Measurements from ENCODE around the gene LHFPL2. TPM values are rescaled to one million over a fixed set of nuclear protein-coding genes. Genes with fewer than 3 reads are reported as not detected.

The LHFPL2 gene
- total RNA-seq, 1 experiment from 2014 or later: 49.7 TPM

DNA sequence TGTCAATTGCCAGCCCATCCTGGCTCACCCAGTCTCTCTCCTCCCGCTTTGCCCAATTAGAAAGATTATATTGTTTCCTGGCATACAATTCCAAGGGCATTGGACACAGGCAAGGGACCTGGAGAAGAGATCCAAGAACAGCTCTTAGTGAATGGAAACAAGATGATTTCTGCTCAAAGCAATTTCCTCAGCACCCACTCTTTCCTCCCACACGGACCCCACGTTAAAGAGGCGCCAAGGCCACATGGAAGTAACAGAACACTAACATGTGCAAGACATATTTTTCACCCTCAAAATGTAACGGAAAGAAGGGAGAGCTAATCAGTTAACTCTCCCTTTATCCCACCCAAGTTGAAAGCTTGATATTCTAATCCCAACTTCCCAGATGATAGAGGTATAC is 111.2 kb downstream of the LHFPL2 start:
- Histone ChIP-seq H3K4me1 (no peaks in the 10 kb centered on the region), H3K36me3 (ENCODE audit: control insufficient read depth, insufficient read depth, low read length) (no peaks in the 10 kb centered on the region), H3K4me3 (ENCODE audit: low read depth, low read length) (no peak overlapping the region), H3K27me3 (replicated peaks; ENCODE audit: control insufficient read depth, insufficient read depth, low read length) (no peaks in the 10 kb centered on the region), H3K9me3 (no peaks in the 10 kb centered on the region)
- Mint-ChIP-seq H3K4me1 (ENCODE audit: low read depth, unreplicated experiment) (peaks cover 17% of the 10 kb centered on the region), H3K27ac (ENCODE audit: unreplicated experiment) (no peak overlapping the region), H3K36me3 (ENCODE audit: insufficient read depth, unreplicated experiment) (peaks cover 23% of the 10 kb centered on the region), H3K27me3 (ENCODE audit: insufficient read depth, unreplicated experiment) (no peaks in the 10 kb centered on the region), H3K9me3 (ENCODE audit: unreplicated experiment) (no peaks in the 10 kb centered on the region), H3K4me3 (ENCODE audit: unreplicated experiment) (no peak overlapping the region)
- TF ChIP-seq, protein P1, sequence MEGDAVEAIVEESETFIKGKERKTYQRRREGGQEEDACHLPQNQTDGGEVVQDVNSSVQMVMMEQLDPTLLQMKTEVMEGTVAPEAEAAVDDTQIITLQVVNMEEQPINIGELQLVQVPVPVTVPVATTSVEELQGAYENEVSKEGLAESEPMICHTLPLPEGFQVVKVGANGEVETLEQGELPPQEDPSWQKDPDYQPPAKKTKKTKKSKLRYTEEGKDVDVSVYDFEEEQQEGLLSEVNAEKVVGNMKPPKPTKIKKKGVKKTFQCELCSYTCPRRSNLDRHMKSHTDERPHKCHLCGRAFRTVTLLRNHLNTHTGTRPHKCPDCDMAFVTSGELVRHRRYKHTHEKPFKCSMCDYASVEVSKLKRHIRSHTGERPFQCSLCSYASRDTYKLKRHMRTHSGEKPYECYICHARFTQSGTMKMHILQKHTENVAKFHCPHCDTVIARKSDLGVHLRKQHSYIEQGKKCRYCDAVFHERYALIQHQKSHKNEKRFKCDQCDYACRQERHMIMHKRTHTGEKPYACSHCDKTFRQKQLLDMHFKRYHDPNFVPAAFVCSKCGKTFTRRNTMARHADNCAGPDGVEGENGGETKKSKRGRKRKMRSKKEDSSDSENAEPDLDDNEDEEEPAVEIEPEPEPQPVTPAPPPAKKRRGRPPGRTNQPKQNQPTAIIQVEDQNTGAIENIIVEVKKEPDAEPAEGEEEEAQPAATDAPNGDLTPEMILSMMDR (IDR thresholded peaks at IDR 0.05; ENCODE audit: insufficient read depth in 1 of 2, low read depth in 1 of 2, low read length in 1 of 2, severe bottlenecking in 1 of 2, unreplicated experiment in 1 of 2): no peak
- intact Hi-C loops (cut with micrococcal nuclease; ENCODE audit: unreplicated experiment): loop anchor here (5.0 to 10.0 kb wide), 2 partner anchors 213 to 360 kb away; no protein-coding TSS in a partner anchor
- no TSS peak for BruUV-seq (replicated peaks)
- no peak for DNase-seq
- CTCF ChIA-PET: interaction anchor here (0.5 to 1.5 kb wide), 4 partner anchors 10 to 596 kb away, joined by 3 to 11 read pairs (median 4); no protein-coding TSS in a partner anchor
- POLR2A ChIA-PET: no interaction called here

DNA sequence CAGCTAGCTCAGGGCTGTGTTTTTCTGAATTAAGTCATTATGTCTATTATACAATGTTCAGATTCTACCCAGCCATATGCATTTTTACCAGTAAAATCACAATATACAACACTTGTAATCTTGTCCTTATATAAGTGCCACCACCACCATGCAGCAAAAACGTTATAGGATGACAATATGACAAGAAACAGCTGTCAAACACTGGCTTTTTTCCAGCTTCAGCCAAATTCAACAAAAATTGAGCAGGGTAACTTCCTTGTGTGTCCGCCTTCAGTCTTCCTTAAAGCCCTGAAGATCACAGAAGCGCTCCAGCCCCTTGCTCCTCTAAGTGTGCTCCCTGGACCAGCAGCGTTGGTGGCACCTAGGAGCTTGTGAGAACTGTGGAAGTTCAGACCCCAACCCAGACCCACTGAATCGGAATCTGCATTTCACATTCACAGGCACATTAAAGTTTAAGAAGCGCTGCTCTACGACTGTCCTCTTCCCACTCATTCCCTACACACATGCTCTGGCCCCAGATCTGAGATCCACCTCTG is 111.8 kb downstream of the LHFPL2 start:
- Histone ChIP-seq H3K9me3 (no peaks in the 10 kb centered on the region), H3K4me3 (ENCODE audit: low read depth, low read length) (no peak overlapping the region), H3K4me1 (no peaks in the 10 kb centered on the region), H3K36me3 (ENCODE audit: control insufficient read depth, insufficient read depth, low read length) (no peaks in the 10 kb centered on the region), H3K27me3 (replicated peaks; ENCODE audit: control insufficient read depth, insufficient read depth, low read length) (no peaks in the 10 kb centered on the region)
- H3K4me3 Mint-ChIP-seq (ENCODE audit: unreplicated experiment): no peak overlapping the region
- intact Hi-C loops (cut with micrococcal nuclease; ENCODE audit: unreplicated experiment): loop anchor here (5.0 to 10.0 kb wide), 2 partner anchors 212 to 361 kb away; no protein-coding TSS in a partner anchor
- ChIA-PET POLR2A (no interaction called here), CTCF (interaction anchor here (0.6 to 1.5 kb wide), 4 partner anchors 9 to 392 kb away, joined by 3 to 11 read pairs (median 4); no protein-coding TSS in a partner anchor)
- H3K27me3 Mint-ChIP-seq (ENCODE audit: insufficient read depth, unreplicated experiment): no peaks in the 10 kb centered on the region
- DNase-seq: no peak
- peaks cover 17% of the 10 kb centered on the region for H3K4me1 Mint-ChIP-seq (ENCODE audit: low read depth, unreplicated experiment)
- peaks cover 30% of the 10 kb centered on the region for H3K36me3 Mint-ChIP-seq (ENCODE audit: insufficient read depth, unreplicated experiment)
- no TSS peak for BruUV-seq (replicated peaks)
- H3K27ac Mint-ChIP-seq (ENCODE audit: unreplicated experiment): no peak overlapping the region
- TF ChIP-seq, protein P1 (IDR thresholded peaks at IDR 0.05; ENCODE audit: insufficient read depth in 1 of 2, low read depth in 1 of 2, low read length in 1 of 2, severe bottlenecking in 1 of 2, unreplicated experiment in 1 of 2): no peak
- H3K9me3 Mint-ChIP-seq (ENCODE audit: unreplicated experiment): no peaks in the 10 kb centered on the region

DNA sequence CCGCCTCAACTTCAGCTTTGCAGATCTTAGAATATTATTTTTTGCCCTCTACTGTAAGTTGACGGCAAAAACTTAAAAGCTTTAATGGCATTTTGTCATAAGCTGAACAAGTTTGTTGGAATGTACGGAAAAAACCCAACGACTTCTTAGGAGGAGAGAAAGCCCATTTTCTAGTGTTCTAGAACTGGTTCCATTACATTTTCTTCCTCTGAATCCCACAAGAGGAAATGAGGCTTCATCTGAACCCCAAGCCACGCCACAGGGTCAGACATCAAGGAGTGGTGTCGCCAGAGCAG is 113.7 kb downstream of the LHFPL2 start:
- CTCF ChIA-PET: no interaction called here
- TF ChIP-seq, protein P1 (IDR thresholded peaks at IDR 0.05; ENCODE audit: insufficient read depth in 1 of 2, low read depth in 1 of 2, low read length in 1 of 2, severe bottlenecking in 1 of 2, unreplicated experiment in 1 of 2): no peak
- Mint-ChIP-seq H3K4me1 (ENCODE audit: low read depth, unreplicated experiment) (peaks cover 17% of the 10 kb centered on the region), H3K4me3 (ENCODE audit: unreplicated experiment) (no peak overlapping the region), H3K27me3 (ENCODE audit: insufficient read depth, unreplicated experiment) (no peaks in the 10 kb centered on the region), H3K9me3 (ENCODE audit: unreplicated experiment) (no peaks in the 10 kb centered on the region), H3K36me3 (ENCODE audit: insufficient read depth, unreplicated experiment) (peaks cover 33% of the 10 kb centered on the region), H3K27ac (ENCODE audit: unreplicated experiment) (no peak overlapping the region)
- H3K4me1 ChIP-seq: no peaks in the 10 kb centered on the region
- no peak for DNase-seq
- no peaks in the 10 kb centered on the region for H3K9me3 ChIP-seq
- no peaks in the 10 kb centered on the region for H3K36me3 ChIP-seq (ENCODE audit: control insufficient read depth, insufficient read depth, low read length)
- POLR2A ChIA-PET: no interaction called here
- no TSS peak for BruUV-seq (replicated peaks)
- no peak overlapping the region for H3K4me3 ChIP-seq (ENCODE audit: low read depth, low read length)
- intact Hi-C loops (cut with micrococcal nuclease; ENCODE audit: unreplicated experiment): loop anchor here (5.0 to 10.0 kb wide), 2 partner anchors 210 to 362 kb away; no protein-coding TSS in a partner anchor
- H3K27me3 ChIP-seq (replicated peaks; ENCODE audit: control insufficient read depth, insufficient read depth, low read length): no peaks in the 10 kb centered on the region

Measured in Caco-2 (cell line).